ENCODE results near the gene HIF3A. TPM values are rescaled to one million over a fixed set of nuclear protein-coding genes. Genes with fewer than 3 reads are reported as not detected.
A peak's percentile ranks its signal among the peaks of the same experiment; 100 is the strongest.

Gene HIF3A
- total and polyA plus RNA-seq, 2 of the 8 experiments (the other 6 are each of a cell fraction or from before 2014, with no cell fraction given) = 38.6 to 38.8 TPM

DNA sequence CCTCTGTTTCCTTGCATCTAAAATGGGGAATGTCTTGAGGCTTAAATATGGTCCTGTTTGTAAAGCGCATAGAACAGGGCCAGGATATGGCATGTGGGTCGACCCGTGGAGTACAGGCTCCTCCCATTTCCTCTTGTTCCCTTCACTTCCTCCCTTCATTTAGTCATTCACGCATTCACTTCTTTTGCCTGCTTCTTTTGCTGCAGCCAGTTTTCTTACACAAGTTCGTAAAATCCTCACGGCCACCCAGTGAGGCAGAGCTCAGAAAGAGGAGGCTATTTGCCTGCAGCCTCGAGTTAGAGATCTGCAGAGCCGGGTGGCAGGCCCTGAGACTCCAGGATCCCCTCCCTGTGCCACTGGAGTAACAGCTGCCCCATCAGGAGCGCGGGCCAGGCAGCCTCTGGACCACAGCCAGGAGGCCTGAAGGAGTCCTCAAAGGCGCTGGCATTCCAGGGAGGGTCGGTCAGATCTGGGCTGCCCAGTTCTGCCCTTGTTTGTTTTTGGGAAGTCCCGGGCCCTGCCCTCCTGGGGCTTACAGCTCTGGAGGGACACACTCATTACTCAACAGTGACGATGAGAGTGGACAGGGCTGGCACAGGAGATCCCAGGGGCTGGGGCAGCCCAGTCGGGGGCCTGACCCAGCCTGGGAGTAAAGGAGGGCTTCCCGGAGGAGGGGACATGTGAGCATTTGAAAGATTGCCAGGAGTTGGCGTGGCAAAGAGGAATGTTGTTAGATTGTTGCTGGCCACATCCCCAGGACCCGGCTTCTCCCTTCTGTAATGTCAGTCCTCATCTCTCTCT is 54.6 kb downstream of the HIF3A start:
- H3K79me1 ChIP-seq (ENCODE audit: low read depth, low read length) = peaks cover 21% of the 10 kb centered on the region
- no peak overlapping the region for H4K8ac ChIP-seq (ENCODE audit: extremely low read depth, insufficient read depth, low read length)
- H4K20me1 ChIP-seq (replicated peaks in 1 of 2; ENCODE audit: control insufficient read depth in 1 of 2, insufficient read depth in 2 of 2, low read length in 2 of 2) = peaks cover 13 to 30% of the 10 kb centered on the region in 2 experiments
- H3K36me3 ChIP-seq (ENCODE audit: control insufficient read depth in 2 of 4, insufficient read depth in 4 of 4, low read length in 3 of 4) = peaks cover 20 to 29% (median 24%) of the 10 kb centered on the region in 4 experiments; a peak in 7 of 8 replicates
- no peak overlapping the region for H3K27ac ChIP-seq (ENCODE audit: low read depth, low read length)
- H4K5ac ChIP-seq (ENCODE audit: insufficient read length, low read depth, low read length) = no peak overlapping the region
- peak overlapping the region in 1 of 2 experiments; percentile 18; a peak in 1 of 4 replicates for H3K4me2 ChIP-seq (ENCODE audit: insufficient read depth in 1 of 2, low read depth in 2 of 2, low read length in 2 of 2)
- no peak overlapping the region for H2BK120ac ChIP-seq (replicated peaks; ENCODE audit: low read depth, low read length)
- H3K14ac ChIP-seq (ENCODE audit: insufficient read length) = no peak overlapping the region
- 0 out of 2 replicates have a peak overlapping the region, but pooled peaks have one; percentile 13 for H2BK5ac ChIP-seq (ENCODE audit: low read depth, low read length)
- no peaks in the 10 kb centered on the region for H3K9me3 ChIP-seq (ENCODE audit: insufficient read depth in 2 of 2, low read depth in 1 of 2, low read length in 1 of 2)
- CTCF ChIA-PET (ENCODE audit: partially characterized antibody) = interaction anchor here (1.2 to 2.1 kb wide), 4 partner anchors 17 to 71 kb away, joined by 3 to 6 read pairs (median 4); no protein-coding TSS in a partner anchor
- H3K4me3 ChIP-seq (ENCODE audit: extremely low read depth in 1 of 4, insufficient read depth in 2 of 4, low read depth in 3 of 4, low read length in 4 of 4) = no peak overlapping the region
- H3K23me2 ChIP-seq (ENCODE audit: low read depth, low read length) = peaks cover 2% of the 10 kb centered on the region; the same call in 1 of the 2 replicates
- no peak for FAIRE-seq
- H2AK5ac ChIP-seq (ENCODE audit: low read depth, low read length) = 0 out of 2 replicates have a peak overlapping the region, but pooled peaks have one; percentile 53
- H3K56ac ChIP-seq (replicated peaks; ENCODE audit: insufficient read length, low read depth, low read length) = no peak overlapping the region
- POLR2A ChIA-PET (ENCODE audit: partially characterized antibody) = interaction anchor here (0.6 to 3.1 kb wide), 7 partner anchors 8 to 307 kb away, joined by 3 to 11 read pairs (median 3); no protein-coding TSS in a partner anchor
- no peak overlapping the region for H3K9ac ChIP-seq (replicated peaks in 1 of 4; ENCODE audit: extremely low read depth in 1 of 4, low read depth in 3 of 4, low read length in 3 of 4)
- H2AFZ ChIP-seq (ENCODE audit: low read length) = no peak overlapping the region
- H2BK12ac ChIP-seq (ENCODE audit: low read depth, low read length) = no peak overlapping the region
- no peak for DNase-seq (ENCODE audit: low read depth in 1 of 2, low spot score in 2 of 2)
- peaks cover 0 to 14% (median 5%) of the 10 kb centered on the region in 4 experiments for H3K4me1 ChIP-seq (replicated peaks in 1 of 4; ENCODE audit: control insufficient read depth in 3 of 4, insufficient read depth in 4 of 4, low read length in 3 of 4)
- no peaks in the 10 kb centered on the region for H3K27me3 ChIP-seq (replicated peaks in 1 of 4; ENCODE audit: control insufficient read depth in 3 of 4, extremely low read depth in 1 of 4, insufficient read depth in 3 of 4, low read length in 3 of 4)
- H2BK15ac ChIP-seq (ENCODE audit: low read length) = no peak overlapping the region
- no peak overlapping the region for H4K91ac ChIP-seq (replicated peaks; ENCODE audit: insufficient read length, low read length)
- H3K4ac ChIP-seq (replicated peaks; ENCODE audit: insufficient read length, low read depth, low read length) = no peak overlapping the region
- H2BK20ac ChIP-seq (ENCODE audit: low read length) = no peak overlapping the region
- WGBS, 2 experiments (ENCODE audit: extremely low coverage in 1 of 2, insufficient coverage in 1 of 2, insufficient read length in 1 of 2, insufficient replicate concordance in 2 of 2, low coverage in 1 of 2, low lambda C conversion rate in 2 of 2, missing lambda C conversion rate in 1 of 2) = 82% methylated on average over 17 of the region's 18 CpGs; no CpG with 5 or more reads in 1 of the 2 experiments
- no peak overlapping the region for H3K23ac ChIP-seq (ENCODE audit: insufficient read length)
- H3K18ac ChIP-seq (ENCODE audit: extremely low read depth, low read length) = no peak overlapping the region
- H3K79me2 ChIP-seq (ENCODE audit: control insufficient read depth in 1 of 2, insufficient read depth in 2 of 2, low read length in 2 of 2) = peaks cover 8 to 59% of the 10 kb centered on the region in 2 experiments; a peak in 3 of 4 replicates
- TF ChIP-seq EZH2 (IDR thresholded peaks at IDR 0.05; ENCODE audit: low read depth, low read length, severe bottlenecking) (no peak), TEAD4 (IDR thresholded peaks at IDR 0.05; ENCODE audit: low read depth, low read length) (no peak), RXRA (IDR thresholded peaks at IDR 0.05; ENCODE audit: insufficient read depth, low read depth, low read length) (no peak), CHD2 (IDR thresholded peaks at IDR 0.05; ENCODE audit: low read length) (no peak), SIX5 (IDR thresholded peaks at IDR 0.05; ENCODE audit: low read depth, low read length) (no peak), POLR2A (IDR thresholded peaks at IDR 0.05; ENCODE audit: control extremely low read depth in 1 of 2, low read depth in 2 of 2, low read length in 2 of 2) (no peak), SP2 (IDR thresholded peaks at IDR 0.05; ENCODE audit: low read length) (no peak), POLR2AphosphoS5 (IDR thresholded peaks at IDR 0.05; ENCODE audit: low read depth, low read length) (no peak), TAF7 (optimal IDR thresholded peaks at IDR 0.05; ENCODE audit: borderline replicate concordance, low read depth, low read length) (no peak)
- TF ChIP-seq, protein P1, sequence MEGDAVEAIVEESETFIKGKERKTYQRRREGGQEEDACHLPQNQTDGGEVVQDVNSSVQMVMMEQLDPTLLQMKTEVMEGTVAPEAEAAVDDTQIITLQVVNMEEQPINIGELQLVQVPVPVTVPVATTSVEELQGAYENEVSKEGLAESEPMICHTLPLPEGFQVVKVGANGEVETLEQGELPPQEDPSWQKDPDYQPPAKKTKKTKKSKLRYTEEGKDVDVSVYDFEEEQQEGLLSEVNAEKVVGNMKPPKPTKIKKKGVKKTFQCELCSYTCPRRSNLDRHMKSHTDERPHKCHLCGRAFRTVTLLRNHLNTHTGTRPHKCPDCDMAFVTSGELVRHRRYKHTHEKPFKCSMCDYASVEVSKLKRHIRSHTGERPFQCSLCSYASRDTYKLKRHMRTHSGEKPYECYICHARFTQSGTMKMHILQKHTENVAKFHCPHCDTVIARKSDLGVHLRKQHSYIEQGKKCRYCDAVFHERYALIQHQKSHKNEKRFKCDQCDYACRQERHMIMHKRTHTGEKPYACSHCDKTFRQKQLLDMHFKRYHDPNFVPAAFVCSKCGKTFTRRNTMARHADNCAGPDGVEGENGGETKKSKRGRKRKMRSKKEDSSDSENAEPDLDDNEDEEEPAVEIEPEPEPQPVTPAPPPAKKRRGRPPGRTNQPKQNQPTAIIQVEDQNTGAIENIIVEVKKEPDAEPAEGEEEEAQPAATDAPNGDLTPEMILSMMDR (IDR thresholded peaks at IDR 0.05; ENCODE audit: control extremely low read depth in 1 of 3, insufficient read depth in 1 of 3, low read depth in 1 of 3, low read length in 3 of 3) = no peak

Data from H1 (cell line).